ENCODE results near the gene SPINT2.

DNA sequence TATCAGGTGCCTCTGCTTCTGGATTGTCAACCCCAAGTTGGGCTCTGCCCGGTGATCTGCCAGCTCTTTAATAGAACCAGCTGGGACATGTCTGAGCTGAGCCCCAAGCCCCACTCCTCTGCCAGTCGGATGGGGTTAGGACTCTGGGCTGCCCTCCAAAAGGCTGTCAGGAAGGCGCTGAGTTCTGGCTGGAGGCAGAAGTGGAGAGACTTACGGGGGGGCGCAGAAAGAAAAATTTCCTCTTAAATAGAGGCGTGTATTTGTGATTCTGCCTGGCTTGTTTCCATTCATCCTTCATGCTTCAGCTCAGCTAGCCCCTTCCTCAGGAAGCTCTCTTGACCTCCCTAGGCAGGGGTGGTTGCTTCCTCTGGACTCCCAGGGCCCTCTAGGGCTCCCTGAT is 54.3 kb downstream of the SPINT2 start:
- TF ChIP-seq CREB5 (CRISPR knock-in tag; IDR thresholded peaks at IDR 0.05; ENCODE audit: low read depth) (no peak), ZC3H10 (CRISPR knock-in tag; IDR thresholded peaks at IDR 0.05) (no peak), ARNTL (CRISPR knock-in tag; IDR thresholded peaks at IDR 0.05; ENCODE audit: borderline replicate concordance, low read depth) (no peak), PATZ1 (CRISPR knock-in tag; IDR thresholded peaks at IDR 0.05; ENCODE audit: borderline replicate concordance) (no peak)

Data from SK-N-SH treated with all-trans-retinoic acid at 6 μM for 48 hours (cell line).